GM18861 (cell line): Measurements from ENCODE around the gene ADORA2A.
A peak's percentile ranks its signal among the peaks of the same experiment; 100 is the strongest.

Experiments used
- ATAC-seq: cut with Tn5 transposase; IDR thresholded peaks from one replicate; pipeline ENCODE4 v1.9.1; 2021; ENCODE audit not compliant: unreplicated experiment

ADORA2A gene

GRCh38 chr22:24427500-24428164 is at the start of gene ADORA2A:
ADORA2A (plus strand) TSS chr22:24427599; CDS start chr22:24433405, 5,806 bp downstream.
- ATAC-seq = peak; percentile 43

GRCh38 chr22:24379536-24379935 is 47.9 kb upstream of the ADORA2A start:
- ATAC-seq = no peak

GRCh38 chr22:24380220-24380904 is 47.0 kb upstream of the ADORA2A start:
- ATAC-seq = no peak

GRCh38 chr22:24380905-24381230 is 46.5 kb upstream of the ADORA2A start:
- ATAC-seq = no peak

- ATAC-seq = no peak
Observed at GRCh38 chr22:24383061-24383460, 44.3 kb upstream of the ADORA2A start.

- ATAC-seq = no peak
Observed at GRCh38 chr22:24384131-24384530, 43.3 kb upstream of the ADORA2A start.

GRCh38 chr22:24386937-24387471 is 40.4 kb upstream of the ADORA2A start:
- ATAC-seq = no peak

- ATAC-seq = no peak
Observed at GRCh38 chr22:24389680-24390079, 37.7 kb upstream of the ADORA2A start.

- ATAC-seq = no peak
Observed at GRCh38 chr22:24390156-24390555, 37.2 kb upstream of the ADORA2A start.

GRCh38 chr22:24390576-24390975 is 36.8 kb upstream of the ADORA2A start:
- no peak for ATAC-seq

GRCh38 chr22:24391836-24392217 is 35.6 kb upstream of the ADORA2A start:
- no peak for ATAC-seq

GRCh38 chr22:24392218-24392931 is 35.0 kb upstream of the ADORA2A start:
- no peak for ATAC-seq

GRCh38 chr22:24393012-24393559 is 34.3 kb upstream of the ADORA2A start:
- no peak for ATAC-seq

GRCh38 chr22:24393848-24394247 is 33.6 kb upstream of the ADORA2A start:
- ATAC-seq = no peak

GRCh38 chr22:24394254-24394653 is 33.1 kb upstream of the ADORA2A start:
- ATAC-seq = no peak

GRCh38 chr22:24398409-24398808 is 29.0 kb upstream of the ADORA2A start:
- ATAC-seq = no peak

- ATAC-seq = no peak
Observed at GRCh38 chr22:24400034-24400725, 27.2 kb upstream of the ADORA2A start.

- ATAC-seq = no peak
Observed at GRCh38 chr22:24400726-24401596, 26.4 kb upstream of the ADORA2A start.

GRCh38 chr22:24401931-24402367 is 25.4 kb upstream of the ADORA2A start:
- ATAC-seq = no peak
